CD4-positive, alpha-beta T cell treated with Interleukin-21 for 1 hour (primary cell): Measurements from ENCODE around the gene PLS1.

ENCODE experiments used
- DNase-seq: peaks from one replicate; pipeline ENCODE4 v3.0.0-alpha.2; 2020

PLS1 gene

DNA sequence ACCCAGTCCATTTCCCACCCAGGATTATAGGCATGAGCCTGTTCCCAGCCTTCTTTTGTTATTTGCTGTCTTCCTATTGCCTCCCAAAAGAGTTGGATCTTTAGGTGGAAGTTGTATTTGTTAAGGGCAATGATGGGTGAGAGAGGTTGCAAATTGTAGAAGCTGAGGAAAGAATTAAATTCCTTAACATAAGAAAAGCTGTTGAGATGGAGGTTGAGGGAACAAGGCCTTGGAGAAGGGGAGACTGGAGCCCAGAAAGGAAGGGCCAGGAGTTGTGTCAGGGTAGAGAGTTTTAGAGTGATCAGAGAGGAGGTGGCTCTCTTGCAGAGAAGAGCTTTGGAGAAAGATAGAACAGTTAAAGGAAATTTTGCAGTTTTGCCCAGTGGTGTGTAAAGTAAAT is 46.8 kb downstream of the PLS1 start:
- no peak for DNase-seq

DNA sequence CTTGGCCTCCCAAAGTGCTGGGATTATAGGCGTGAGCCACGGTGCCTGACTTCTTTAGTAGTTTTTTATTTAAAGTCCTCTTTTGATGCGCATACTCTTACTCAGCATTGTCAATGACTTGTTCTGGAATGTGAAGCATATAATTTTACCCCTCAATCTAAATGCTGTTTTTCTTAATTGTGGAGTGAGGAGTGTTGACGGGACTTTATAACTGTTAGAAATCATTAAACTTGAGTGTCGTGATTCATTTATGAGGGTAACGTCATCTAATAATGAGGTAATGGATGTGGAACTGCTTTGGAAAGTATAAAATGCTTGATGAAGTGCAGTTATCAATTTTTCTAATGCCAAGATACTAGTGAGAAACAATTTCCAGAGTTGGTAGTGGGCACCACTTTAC is 48.3 kb downstream of the PLS1 start:
- DNase-seq = no peak

DNA sequence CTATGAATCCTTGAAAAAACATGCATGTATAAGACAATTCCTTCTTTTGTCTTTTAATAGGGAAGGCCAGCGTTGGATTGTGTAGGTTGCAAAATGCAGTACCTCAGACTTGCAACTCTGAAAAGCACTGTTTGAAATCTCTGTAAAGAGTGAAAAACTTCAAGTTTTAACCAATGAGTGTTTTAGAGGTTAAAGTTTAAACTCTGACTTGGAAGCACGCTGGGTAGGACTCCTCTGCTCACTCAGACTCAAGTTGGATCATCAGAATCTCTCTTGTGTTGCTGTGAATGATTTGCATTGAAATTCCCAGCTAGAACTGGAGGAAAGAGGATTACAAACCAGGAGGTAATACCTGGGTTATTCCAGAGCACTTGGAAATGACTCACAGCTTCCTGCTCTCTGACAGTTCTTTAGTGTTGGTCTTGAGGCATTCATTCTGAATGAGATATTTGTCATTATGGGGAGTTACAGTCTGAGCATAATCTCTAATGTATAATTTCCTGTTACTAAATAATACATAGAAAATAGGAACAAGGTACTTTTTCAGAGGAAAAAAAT is 49.1 kb downstream of the PLS1 start:
- no peak for DNase-seq

DNA sequence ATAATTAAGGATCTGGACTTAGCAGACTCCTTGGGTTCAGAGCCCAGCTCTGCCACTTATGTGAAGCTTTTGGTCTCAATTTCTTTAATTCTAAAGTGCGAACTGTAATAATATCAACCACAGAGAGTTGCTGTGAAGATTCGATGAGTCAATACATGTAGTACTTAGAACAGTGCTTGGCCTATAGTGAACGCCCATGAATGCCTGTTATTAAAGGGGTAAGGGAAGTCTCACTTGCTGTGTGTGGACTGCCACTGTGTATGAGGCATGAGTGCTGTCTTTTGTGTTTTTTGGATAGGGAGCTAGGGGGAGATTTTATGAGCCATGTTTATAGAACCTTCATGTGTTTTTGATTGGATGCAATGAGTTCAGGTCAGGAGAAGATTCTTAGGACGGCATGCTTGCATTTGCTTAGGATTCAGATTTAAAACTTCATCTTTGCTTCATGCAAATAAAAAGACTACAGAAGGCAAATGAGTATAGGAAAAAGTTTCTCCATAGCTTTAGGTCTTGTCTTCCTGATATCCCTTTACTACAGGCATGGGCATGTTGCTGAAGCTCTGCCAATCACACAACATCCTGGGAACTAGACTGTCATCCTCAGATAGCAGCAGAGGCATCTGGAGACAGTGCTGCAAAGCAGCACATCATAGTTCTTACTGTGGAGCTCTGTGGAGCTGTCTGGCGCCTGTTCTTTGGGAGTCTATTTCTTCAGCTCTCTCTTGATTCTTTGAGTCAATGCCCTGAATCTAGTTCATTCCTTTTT is 50.0 kb downstream of the PLS1 start:
- no peak for DNase-seq

GRCh38 chr3:142647856-142648255 is 51.7 kb downstream of the PLS1 start:
- DNase-seq = no peak

DNA sequence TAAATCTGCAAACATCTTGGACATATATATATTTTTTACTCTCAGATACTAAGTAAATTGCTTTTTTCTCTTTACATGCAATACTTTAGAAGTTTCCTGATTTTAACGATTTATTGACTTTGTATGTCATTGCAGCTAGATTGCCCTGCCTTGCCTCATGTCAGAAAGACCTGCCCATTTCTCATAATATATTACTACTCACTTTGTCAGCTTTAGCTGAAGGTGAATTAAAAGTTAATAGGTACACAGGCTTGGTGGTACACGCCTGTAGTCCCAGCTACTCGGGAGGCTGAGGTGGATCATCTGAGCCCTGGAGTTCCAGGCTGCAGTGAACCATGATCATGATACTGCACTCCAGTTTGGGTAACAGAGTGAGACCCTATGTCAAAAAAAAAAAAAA is 52.8 kb downstream of the PLS1 start:
- no peak for DNase-seq

GRCh38 chr3:142650001-142650693 is 54.0 kb downstream of the PLS1 start:
- no peak for DNase-seq

- DNase-seq = no peak
These were observed 55.5 kb downstream of the PLS1 start for GRCh38 chr3:142651711-142652110.

GRCh38 chr3:142652826-142653292 is 56.7 kb downstream of the PLS1 start:
- DNase-seq = no peak

DNA sequence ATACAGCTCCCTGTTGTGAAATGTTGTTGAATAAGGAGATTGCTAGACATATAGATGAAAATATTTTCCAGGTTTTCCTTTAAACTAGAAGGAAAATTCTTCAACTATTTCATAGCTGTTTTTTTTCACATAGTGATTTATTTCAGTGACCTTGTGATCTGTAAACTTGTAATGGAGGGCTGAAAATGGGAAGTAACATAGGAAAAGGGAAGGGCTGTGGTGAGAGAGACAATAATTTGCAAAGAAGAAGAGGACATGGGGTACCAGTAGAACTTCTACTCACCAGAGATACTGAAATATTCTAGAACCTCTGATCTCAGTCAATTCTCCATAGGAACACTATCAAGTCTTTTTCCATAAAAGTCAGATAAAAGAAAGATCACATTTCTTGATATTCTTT is 60.4 kb downstream of the PLS1 start:
- no peak for DNase-seq

GRCh38 chr3:142657033-142657432 is 60.8 kb downstream of the PLS1 start:
- DNase-seq = no peak

DNA sequence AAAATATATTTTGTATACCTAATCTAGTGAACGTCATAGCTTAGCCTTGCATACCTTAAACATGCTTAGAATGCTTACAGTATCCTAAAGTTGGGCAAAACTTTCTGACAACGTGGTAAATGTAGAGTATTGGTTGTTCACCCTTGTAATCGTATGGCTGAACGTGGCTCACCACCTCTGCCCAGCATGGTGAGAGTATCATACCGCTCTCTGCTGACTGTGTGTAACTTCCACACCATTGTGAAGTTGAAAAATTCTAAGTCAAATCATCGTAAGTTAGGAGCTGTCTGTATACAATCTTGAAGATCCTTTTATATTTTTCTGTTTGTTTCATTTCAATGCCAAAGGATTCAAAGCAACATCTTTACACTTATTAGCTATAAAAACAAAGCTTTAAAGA is 64.2 kb downstream of the PLS1 start:
- no peak for DNase-seq

GRCh38 chr3:142660893-142661292 is 64.7 kb downstream of the PLS1 start:
- DNase-seq = no peak

GRCh38 chr3:142663865-142664264 is 67.7 kb downstream of the PLS1 start:
- no peak for DNase-seq

- DNase-seq = no peak
These were observed 68.1 kb downstream of the PLS1 start for GRCh38 chr3:142664311-142664710.

GRCh38 chr3:142664819-142665218 is 68.6 kb downstream of the PLS1 start:
- DNase-seq = no peak

GRCh38 chr3:142670120-142670519 is 73.9 kb downstream of the PLS1 start:
- DNase-seq = no peak

DNA sequence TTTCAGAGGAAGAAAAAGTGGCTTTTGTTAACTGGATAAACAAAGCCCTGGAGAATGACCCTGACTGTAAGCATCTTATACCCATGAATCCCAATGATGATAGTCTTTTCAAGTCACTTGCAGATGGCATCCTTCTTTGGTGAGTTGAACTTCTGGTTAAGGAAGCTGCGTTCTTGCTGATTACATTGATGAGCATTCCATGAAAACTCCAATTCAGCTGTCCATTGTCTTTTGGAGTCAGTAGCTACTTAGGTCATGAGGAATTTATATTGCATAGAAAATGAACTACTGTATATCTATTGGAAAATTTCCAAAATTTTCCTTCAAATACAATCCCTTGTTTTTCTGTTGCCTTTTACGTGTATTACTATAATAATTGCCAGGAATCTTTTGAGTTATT is 80.0 kb downstream of the PLS1 start:
- no peak for DNase-seq

DNA sequence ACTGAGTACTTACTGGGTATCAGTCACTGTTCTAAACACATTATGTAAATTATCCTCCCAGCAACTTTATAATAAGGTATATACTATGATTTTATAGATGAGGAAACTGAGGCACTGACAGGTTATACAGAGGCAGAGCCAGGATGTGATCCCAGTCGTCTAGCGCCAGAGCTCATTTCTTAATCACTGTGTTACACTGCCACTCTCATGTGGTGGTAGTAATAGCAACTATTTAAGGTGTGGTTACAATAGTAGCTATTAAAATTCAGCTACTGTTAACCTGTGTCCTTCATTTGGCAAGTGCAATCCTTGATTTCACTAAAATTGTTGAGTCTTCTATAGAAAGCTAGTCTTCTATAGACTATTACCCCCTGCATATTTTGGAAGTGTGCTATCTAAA is 84.5 kb downstream of the PLS1 start:
- no peak for DNase-seq

GRCh38 chr3:142690613-142691012 is 94.4 kb downstream of the PLS1 start:
- no peak for DNase-seq

DNA sequence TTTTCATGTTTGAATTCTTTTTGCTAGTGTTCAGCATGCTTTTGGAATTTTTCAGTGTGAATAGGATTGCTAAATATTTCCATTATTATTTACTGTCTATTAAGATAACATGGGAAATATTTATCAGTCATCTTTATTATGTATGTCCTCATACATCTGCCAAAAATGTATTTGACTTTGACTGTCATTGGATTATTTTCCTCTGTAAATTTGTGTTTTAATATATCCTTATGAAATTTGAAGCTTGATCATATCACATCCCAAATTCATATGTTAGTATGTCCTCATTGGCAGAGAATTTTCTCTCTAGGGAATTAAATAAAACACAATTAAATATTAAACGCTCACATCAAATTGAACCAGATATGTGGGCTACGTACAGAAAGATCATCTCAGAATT is 95.3 kb downstream of the PLS1 start:
- no peak for DNase-seq

GRCh38 chr3:142693136-142693853 is 97.1 kb downstream of the PLS1 start:
- DNase-seq = no peak

DNA sequence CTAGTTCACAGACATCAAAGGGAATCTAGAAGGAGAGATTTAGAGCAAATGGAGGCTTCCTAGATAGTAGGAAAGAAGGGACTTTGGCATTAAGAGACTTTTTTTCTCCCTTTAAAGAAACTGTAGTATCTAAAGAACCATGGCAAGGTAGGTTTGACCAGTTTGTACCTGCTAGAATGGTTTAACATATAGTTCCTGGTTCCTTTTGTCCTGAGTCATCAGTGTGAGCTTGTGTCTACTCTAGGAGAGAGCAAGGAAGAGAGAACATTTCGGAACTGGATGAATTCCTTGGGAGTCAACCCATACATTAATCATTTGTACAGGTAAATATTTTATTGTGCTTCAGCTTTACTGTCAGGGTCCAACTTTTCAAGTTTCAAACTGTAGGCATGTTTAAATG is 98.0 kb downstream of the PLS1 start:
- no peak for DNase-seq

- no peak for DNase-seq
These were observed 109.0 kb downstream of the PLS1 start for GRCh38 chr3:142705198-142705597.
